Right atrium auricular region (tissue), 2 donors: ENCODE measurements around the gene KRT7. TPM values are rescaled to one million over a fixed set of nuclear protein-coding genes. Genes with fewer than 3 reads are reported as not detected.

ENCODE experiments used
- DNase-seq: peaks from one replicate; pipeline ENCODE4 v3.0.0-alpha.2; 2019; ENCODE audit warnings: low spot score
- H3K27ac ChIP-seq, 2 donors: fragments of 200-600 bp; sonication (generic); 1 replicate in 1 of 2; 2 replicates in 1 of 2; pipeline ENCODE4 v1.5.1; 2016 to 2019
- H3K27me3 ChIP-seq, 2 donors: fragments of 200-600 bp; sonication (generic); one replicate each; pipeline versions ENCODE4 v1.5.1 to v1.6.0; 2017 to 2019
- H3K36me3 ChIP-seq: fragments of 200-600 bp; sonication (generic); one replicate; pipeline ENCODE4 v1.5.1; 2016
- H3K4me1 ChIP-seq, 2 donors: fragments of 200-600 bp; sonication (generic); one replicate each; pipeline versions ENCODE4 v1.5.1 to v1.6.0; 2017 to 2019
- H3K4me3 ChIP-seq, 2 donors: fragments of 200-600 bp; sonication (generic); 1 replicate in 1 of 2; 2 replicates in 1 of 2; pipeline ENCODE4 v1.5.1; 2017 to 2019; ENCODE audit warnings: mild to moderate bottlenecking in 1 of 2, moderate library complexity in 1 of 2
- H3K9me3 ChIP-seq, 2 donors: fragments of 200-600 bp; sonication (generic); one replicate each; pipeline ENCODE4 v1.5.1; 2019
- CTCF ChIP-seq, 2 donors: fragments of 200-600 bp; sonication (generic); IDR thresholded peaks; one replicate each; pipeline ENCODE4 v1.5.1; 2019; ENCODE audit warnings: antibody characterized with exemption in 2 of 2
- total RNA-seq, 2 donors: library from RNA; depleted of rRNA; stranded (reverse); fragments of >200 nt; gene quantifications; one replicate each; pipeline ENCODE4 v1.1.0, GENCODE V29; 2016

The KRT7 gene
- total RNA-seq, 2 donors from 2014 or later, result 14.7 to 58.4 TPM

GRCh38 chr12:52213564-52214420 lies 19.3 kb upstream of the KRT7 start:
- no peak for DNase-seq
- no peak overlapping the region for H3K27ac ChIP-seq
- peak; percentile 98 for TF ChIP-seq CTCF (IDR thresholded peaks at IDR 0.05)
- H3K36me3 ChIP-seq, result no peaks in the 10 kb centered on the region
- H3K9me3 ChIP-seq, result no peaks in the 10 kb centered on the region
- peaks cover 0 to 11% of the 10 kb centered on the region in 2 donors for H3K4me1 ChIP-seq
- H3K27me3 ChIP-seq, result peaks cover 0 to 4% of the 10 kb centered on the region in 2 donors
- no peak overlapping the region for H3K4me3 ChIP-seq

GRCh38 chr12:52214421-52214802 lies 18.6 kb upstream of the KRT7 start:
- no peak overlapping the region for H3K27ac ChIP-seq
- H3K27me3 ChIP-seq, result no peaks in the 10 kb centered on the region
- no peaks in the 10 kb centered on the region for H3K9me3 ChIP-seq
- H3K4me1 ChIP-seq, result peaks cover 0 to 11% of the 10 kb centered on the region in 2 donors
- DNase-seq, result no peak
- no peak overlapping the region for H3K4me3 ChIP-seq
- no peak for TF ChIP-seq CTCF (IDR thresholded peaks at IDR 0.05)
- no peaks in the 10 kb centered on the region for H3K36me3 ChIP-seq

- Histone ChIP-seq H3K4me3 (no peak overlapping the region), H3K36me3 (no peaks in the 10 kb centered on the region), H3K27ac (no peak overlapping the region), H3K4me1 (peaks cover 0 to 11% of the 10 kb centered on the region in 2 donors), H3K27me3 (no peaks in the 10 kb centered on the region), H3K9me3 (no peaks in the 10 kb centered on the region)
- no peak for TF ChIP-seq CTCF (IDR thresholded peaks at IDR 0.05)
- DNase-seq, result no peak
These were observed 17.4 kb upstream of the KRT7 start for GRCh38 chr12:52215587-52216031.

DNA sequence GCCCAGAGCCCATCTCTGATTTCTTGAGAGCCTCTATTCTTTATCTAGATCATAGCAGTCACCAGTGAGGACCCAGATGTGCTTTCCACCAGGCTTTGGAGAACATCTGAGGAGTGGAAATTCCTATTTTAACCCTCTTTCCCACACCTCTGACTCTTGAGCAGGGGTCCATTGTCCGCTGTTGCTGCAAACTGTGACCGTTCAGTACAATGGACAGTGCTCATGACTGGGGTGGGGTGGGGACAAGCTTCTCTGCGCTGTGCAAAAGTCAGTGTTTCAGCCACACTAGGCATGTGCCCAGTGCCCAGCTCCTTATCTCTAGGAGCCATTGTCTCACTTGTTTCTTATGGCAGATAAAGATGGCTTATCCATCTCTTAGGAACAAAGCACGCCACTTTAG lies 16.9 kb upstream of the KRT7 start:
- peaks cover 0 to 11% of the 10 kb centered on the region in 2 donors for H3K4me1 ChIP-seq
- no peaks in the 10 kb centered on the region for H3K9me3 ChIP-seq
- H3K4me3 ChIP-seq, result no peak overlapping the region
- no peak for TF ChIP-seq CTCF (IDR thresholded peaks at IDR 0.05)
- no peaks in the 10 kb centered on the region for H3K36me3 ChIP-seq
- H3K27me3 ChIP-seq, result no peaks in the 10 kb centered on the region
- no peak overlapping the region for H3K27ac ChIP-seq
- no peak for DNase-seq

- no peak overlapping the region for H3K27ac ChIP-seq
- DNase-seq, result no peak
- no peak for TF ChIP-seq CTCF (IDR thresholded peaks at IDR 0.05)
These were observed 16.2 kb upstream of the KRT7 start for GRCh38 chr12:52216807-52217206.

More at GRCh38 chr12:52216807-52217206, 16.2 kb upstream of the KRT7 start:
- Histone ChIP-seq H3K4me1 (peaks cover 0 to 11% of the 10 kb centered on the region in 2 donors), H3K4me3 (no peak overlapping the region), H3K27me3 (no peaks in the 10 kb centered on the region), H3K9me3 (no peaks in the 10 kb centered on the region), H3K36me3 (no peaks in the 10 kb centered on the region)
